Middle frontal gyrus (tissue), 1 donor: ENCODE results near the gene RFK.
"Not testable (repeated sequence)": the region's sequence is repeated elsewhere in the genome, so short reads cannot be mapped to it uniquely, and the experiment has no call there.

Source experiments
- DNase-seq: peaks from one replicate; pipeline ENCODE4 v3.0.0-alpha.2; 2015; ENCODE audit warnings: low spot score; ENCODE audit errors: extremely low spot score

Gene RFK

GRCh38 chr9:76371901-76372300 is 22.3 kb downstream of the RFK start:
- no peak for DNase-seq

GRCh38 chr9:76370396-76371023 is 23.7 kb downstream of the RFK start:
- DNase-seq: no peak

GRCh38 chr9:76369583-76369982 is 24.6 kb downstream of the RFK start:
- no peak for DNase-seq

GRCh38 chr9:76366275-76366674 is 28.0 kb downstream of the RFK start:
- DNase-seq: no peak

GRCh38 chr9:76365028-76365427 is 29.2 kb downstream of the RFK start:
- DNase-seq: no peak

- no peak for DNase-seq
Observed at GRCh38 chr9:76363032-76363395, 31.2 kb downstream of the RFK start.

- DNase-seq: not testable (repeated sequence)
Observed at GRCh38 chr9:76362332-76363031, 31.7 kb downstream of the RFK start.

GRCh38 chr9:76359766-76360165 is 34.5 kb downstream of the RFK start:
- DNase-seq: no peak

- DNase-seq: no peak
Observed at GRCh38 chr9:76359365-76359764, 34.9 kb downstream of the RFK start.

GRCh38 chr9:76358628-76359280 is 35.5 kb downstream of the RFK start:
- DNase-seq: no peak

GRCh38 chr9:76357555-76357954 is 36.7 kb downstream of the RFK start:
- no peak for DNase-seq

- DNase-seq: no peak
Observed at GRCh38 chr9:76355886-76356285, 38.3 kb downstream of the RFK start.

- no peak for DNase-seq
Observed at GRCh38 chr9:76354221-76354620, 40.0 kb downstream of the RFK start.

GRCh38 chr9:76353280-76353679 is 40.9 kb downstream of the RFK start:
- no peak for DNase-seq

GRCh38 chr9:76352026-76352620 is 42.1 kb downstream of the RFK start:
- no peak for DNase-seq

GRCh38 chr9:76351006-76351405 is 43.2 kb downstream of the RFK start:
- DNase-seq: no peak

GRCh38 chr9:76349865-76350264 is 44.4 kb downstream of the RFK start:
- DNase-seq: no peak

GRCh38 chr9:76342858-76343257 is 51.4 kb downstream of the RFK start:
- DNase-seq: no peak

GRCh38 chr9:76342201-76342600 is 52.0 kb downstream of the RFK start:
- no peak for DNase-seq

- no peak for DNase-seq
Observed at GRCh38 chr9:76341616-76342015, 52.6 kb downstream of the RFK start.

- DNase-seq: no peak
Observed at GRCh38 chr9:76338418-76338817, 55.8 kb downstream of the RFK start.

- no peak for DNase-seq
Observed at GRCh38 chr9:76336027-76336426, 58.2 kb downstream of the RFK start.
